BE2C (cell line): ENCODE data around the gene BAZ2B.

Source experiments
- DNase-seq: peaks from one replicate; pipeline ENCODE4 v3.0.0-alpha.2; 2020
- H3K27me3 ChIP-seq: fragments of 250-450 bp; sonication (Bioruptor Pico); 2 replicates; pipeline ENCODE4 v1.5.1; 2020; ENCODE audit warnings: mild to moderate bottlenecking
- H3K36me3 ChIP-seq: fragments of 250-450 bp; sonication (Bioruptor Pico); 2 replicates; pipeline ENCODE4 v1.5.1; 2020; ENCODE audit warnings: mild to moderate bottlenecking
- H3K4me1 ChIP-seq: fragments of 250-450 bp; sonication (Bioruptor Pico); 2 replicates; pipeline ENCODE4 v1.5.1; 2020
- H3K4me3 ChIP-seq: 2 replicates; pipeline ENCODE4 v1.5.1; 2011; ENCODE audit warnings: low read depth, low read length
- H3K9me3 ChIP-seq: fragments of 250-450 bp; sonication (Bioruptor Pico); 2 replicates; pipeline ENCODE4 v1.5.1; 2020
- CTCF ChIP-seq: IDR thresholded peaks from 2 replicates; pipeline ENCODE4 v1.5.1; 2012; ENCODE audit warnings: mild to moderate bottlenecking, low read depth, low read length

Gene BAZ2B

GRCh38 chr2:159459279-159459678 is 157.1 kb downstream of the BAZ2B start:
- Histone ChIP-seq H3K4me3 (no peak overlapping the region), H3K9me3 (no peaks in the 10 kb centered on the region), H3K27me3 (no peaks in the 10 kb centered on the region), H3K4me1 (no peaks in the 10 kb centered on the region), H3K36me3 (no peaks in the 10 kb centered on the region)
- no peak for TF ChIP-seq CTCF
- DNase-seq, result no peak

GRCh38 chr2:159457589-159457988 is 158.8 kb downstream of the BAZ2B start:
- Histone ChIP-seq H3K4me3 (no peak overlapping the region), H3K4me1 (no peaks in the 10 kb centered on the region), H3K27me3 (no peaks in the 10 kb centered on the region), H3K9me3 (no peaks in the 10 kb centered on the region), H3K36me3 (no peaks in the 10 kb centered on the region)
- no peak for TF ChIP-seq CTCF
- no peak for DNase-seq

GRCh38 chr2:159456500-159457426 is 159.6 kb downstream of the BAZ2B start:
- Histone ChIP-seq H3K36me3 (no peaks in the 10 kb centered on the region), H3K27me3 (no peaks in the 10 kb centered on the region), H3K4me1 (no peaks in the 10 kb centered on the region), H3K4me3 (no peak overlapping the region), H3K9me3 (no peaks in the 10 kb centered on the region)
- TF ChIP-seq CTCF, result no peak
- DNase-seq, result no peak

- no peak for DNase-seq
- H3K36me3 ChIP-seq, result no peaks in the 10 kb centered on the region
- H3K9me3 ChIP-seq, result no peaks in the 10 kb centered on the region
- H3K27me3 ChIP-seq, result no peaks in the 10 kb centered on the region
- H3K4me3 ChIP-seq, result no peak overlapping the region
- no peaks in the 10 kb centered on the region for H3K4me1 ChIP-seq
- no peak for TF ChIP-seq CTCF
These were observed 160.9 kb downstream of the BAZ2B start for GRCh38 chr2:159455330-159455918.

GRCh38 chr2:159454185-159454584 is 162.2 kb downstream of the BAZ2B start:
- H3K9me3 ChIP-seq, result no peaks in the 10 kb centered on the region
- DNase-seq, result no peak
- H3K4me1 ChIP-seq, result no peaks in the 10 kb centered on the region
- no peaks in the 10 kb centered on the region for H3K36me3 ChIP-seq
- no peak for TF ChIP-seq CTCF
- H3K4me3 ChIP-seq, result no peak overlapping the region
- H3K27me3 ChIP-seq, result no peaks in the 10 kb centered on the region

- no peaks in the 10 kb centered on the region for H3K27me3 ChIP-seq
- no peaks in the 10 kb centered on the region for H3K36me3 ChIP-seq
- H3K9me3 ChIP-seq, result no peaks in the 10 kb centered on the region
- TF ChIP-seq CTCF, result no peak
- no peak for DNase-seq
- H3K4me1 ChIP-seq, result no peaks in the 10 kb centered on the region
- H3K4me3 ChIP-seq, result no peak overlapping the region
These were observed 166.2 kb downstream of the BAZ2B start for GRCh38 chr2:159450180-159450579.
